ENCODE data around the gene CD2AP. TPM values are rescaled to one million over a fixed set of nuclear protein-coding genes. Genes with fewer than 3 reads are reported as not detected.
"Not testable (repeated sequence)": the region's sequence is repeated elsewhere in the genome, so short reads cannot be mapped to it uniquely, and the experiment has no call there.

The CD2AP gene
- total RNA-seq, 3 donors from 2014 or later: 61.7 to 173 (median 104) TPM

DNA sequence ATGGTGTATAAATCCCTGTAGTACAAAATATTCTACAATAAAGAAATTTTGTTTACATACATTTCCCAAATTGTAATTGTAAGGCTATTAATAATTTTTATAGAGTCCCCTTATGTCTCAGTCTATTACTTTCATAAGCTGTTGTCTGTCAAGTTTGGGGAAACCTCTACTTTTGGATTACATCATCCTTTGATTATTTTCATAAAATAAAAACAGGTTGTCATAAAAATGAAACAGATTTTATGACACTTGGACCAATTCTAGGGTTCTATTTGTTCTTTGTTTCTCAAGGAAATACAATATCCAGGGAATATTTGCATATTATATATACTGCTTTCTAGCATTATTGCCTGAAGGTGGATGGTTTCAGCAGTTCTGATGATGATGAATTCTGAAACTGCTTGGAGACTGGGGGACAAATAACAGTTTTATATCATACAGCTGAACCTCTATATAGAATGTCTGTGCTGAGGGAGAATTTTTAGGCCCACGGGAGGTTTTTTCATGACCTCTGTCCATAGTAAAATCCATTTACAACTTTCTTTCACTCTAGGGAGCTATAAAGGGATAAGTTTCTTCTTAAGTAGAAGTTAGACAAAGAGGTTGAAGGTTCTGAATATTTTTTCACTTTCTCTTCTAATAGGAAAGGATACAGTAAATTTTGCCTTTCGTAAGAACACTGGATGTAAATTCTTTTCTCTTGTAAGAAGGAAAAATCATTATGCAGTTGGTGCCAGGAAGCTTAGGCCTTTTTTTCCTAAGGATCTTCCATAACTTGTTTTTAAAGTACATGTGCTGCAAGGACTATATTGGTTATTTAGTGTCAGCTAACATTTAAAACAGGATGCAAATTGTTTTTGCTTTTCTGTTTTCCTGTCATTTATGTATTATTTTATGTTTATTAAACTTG lies 58.0 kb downstream of the CD2AP start:
- Histone ChIP-seq H3K4me1 (ENCODE audit: low read depth) (peaks cover 12% of the 10 kb centered on the region), H3K36me3 (ENCODE audit: low read depth) (no peaks in the 10 kb centered on the region), H3K9me3 (no peaks in the 10 kb centered on the region), H3K4me3 (no peak overlapping the region)
- intact Hi-C loops (cut with DNase I, micrococcal nuclease): no loop called here
- TF ChIP-seq, protein P1, sequence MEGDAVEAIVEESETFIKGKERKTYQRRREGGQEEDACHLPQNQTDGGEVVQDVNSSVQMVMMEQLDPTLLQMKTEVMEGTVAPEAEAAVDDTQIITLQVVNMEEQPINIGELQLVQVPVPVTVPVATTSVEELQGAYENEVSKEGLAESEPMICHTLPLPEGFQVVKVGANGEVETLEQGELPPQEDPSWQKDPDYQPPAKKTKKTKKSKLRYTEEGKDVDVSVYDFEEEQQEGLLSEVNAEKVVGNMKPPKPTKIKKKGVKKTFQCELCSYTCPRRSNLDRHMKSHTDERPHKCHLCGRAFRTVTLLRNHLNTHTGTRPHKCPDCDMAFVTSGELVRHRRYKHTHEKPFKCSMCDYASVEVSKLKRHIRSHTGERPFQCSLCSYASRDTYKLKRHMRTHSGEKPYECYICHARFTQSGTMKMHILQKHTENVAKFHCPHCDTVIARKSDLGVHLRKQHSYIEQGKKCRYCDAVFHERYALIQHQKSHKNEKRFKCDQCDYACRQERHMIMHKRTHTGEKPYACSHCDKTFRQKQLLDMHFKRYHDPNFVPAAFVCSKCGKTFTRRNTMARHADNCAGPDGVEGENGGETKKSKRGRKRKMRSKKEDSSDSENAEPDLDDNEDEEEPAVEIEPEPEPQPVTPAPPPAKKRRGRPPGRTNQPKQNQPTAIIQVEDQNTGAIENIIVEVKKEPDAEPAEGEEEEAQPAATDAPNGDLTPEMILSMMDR (IDR thresholded peaks at IDR 0.05): no peak
- DNase-seq (no peak), ATAC-seq (peak; percentile 53)

DNA sequence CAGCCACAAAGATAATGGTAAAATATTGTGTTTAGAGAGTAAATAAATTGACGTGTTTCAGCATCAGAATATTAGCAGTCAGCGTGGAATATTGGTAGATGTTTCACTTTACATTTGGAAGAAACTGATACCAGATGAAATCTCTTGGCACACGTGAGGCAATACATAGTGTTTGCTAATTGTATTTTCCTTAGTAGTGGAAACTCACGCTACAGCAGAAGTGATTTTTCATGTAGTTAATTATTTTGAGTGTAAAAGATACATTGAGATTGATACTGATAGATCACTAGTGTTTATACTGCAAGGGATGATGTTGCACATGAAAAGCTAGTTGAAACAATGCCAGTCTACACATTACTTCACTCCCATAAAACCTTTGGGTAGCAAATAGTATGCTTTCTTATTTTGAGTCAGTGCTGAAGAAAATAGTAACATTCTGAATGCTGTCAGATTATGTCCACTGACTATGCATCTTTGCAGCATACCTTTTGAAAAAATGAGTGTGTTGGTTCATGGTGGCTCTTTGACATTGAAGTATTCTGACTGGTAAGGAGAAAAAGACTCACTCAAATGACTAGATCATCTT lies 59.3 kb downstream of the CD2AP start:
- H3K36me3 ChIP-seq (ENCODE audit: low read depth): no peaks in the 10 kb centered on the region
- H3K4me1 ChIP-seq (ENCODE audit: low read depth): peaks cover 12% of the 10 kb centered on the region
- ATAC-seq: no peak
- no peaks in the 10 kb centered on the region for H3K9me3 ChIP-seq
- intact Hi-C loops (cut with DNase I, micrococcal nuclease): no loop called here
- H3K4me3 ChIP-seq: no peak overlapping the region
- TF ChIP-seq, protein P1 (IDR thresholded peaks at IDR 0.05): no peak
- no peak for DNase-seq

DNA sequence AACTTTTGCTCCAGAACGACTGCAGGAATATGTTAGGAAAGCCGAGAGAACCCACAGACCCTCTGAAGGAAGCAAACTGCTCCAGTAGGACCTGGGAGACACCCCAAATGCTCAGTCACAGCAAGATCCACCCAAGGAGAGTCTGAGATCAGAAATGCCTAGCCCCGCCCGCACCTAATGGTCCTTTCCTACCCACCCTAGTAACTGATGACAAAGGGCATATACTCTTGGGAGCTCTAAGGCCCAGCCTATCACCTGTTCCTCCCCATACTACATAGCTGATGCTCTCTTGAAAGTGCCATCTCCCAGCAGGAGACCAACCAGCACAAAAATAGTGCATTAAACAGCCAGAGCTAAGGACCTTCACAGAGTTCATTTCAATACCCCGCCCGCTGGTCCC lies 67.6 kb downstream of the CD2AP start:
- DNase-seq (peak in 2 of 3 donors; percentile 34 to 41), ATAC-seq (peak; percentile 51)
- TF ChIP-seq, protein P1 (IDR thresholded peaks at IDR 0.05): no peak
- H3K4me3 ChIP-seq: no peak overlapping the region
- no peaks in the 10 kb centered on the region for H3K4me1 ChIP-seq (ENCODE audit: low read depth)
- H3K9me3 ChIP-seq: no peaks in the 10 kb centered on the region
- intact Hi-C loops (cut with DNase I, micrococcal nuclease): no loop called here
- no peaks in the 10 kb centered on the region for H3K36me3 ChIP-seq (ENCODE audit: low read depth)

DNA sequence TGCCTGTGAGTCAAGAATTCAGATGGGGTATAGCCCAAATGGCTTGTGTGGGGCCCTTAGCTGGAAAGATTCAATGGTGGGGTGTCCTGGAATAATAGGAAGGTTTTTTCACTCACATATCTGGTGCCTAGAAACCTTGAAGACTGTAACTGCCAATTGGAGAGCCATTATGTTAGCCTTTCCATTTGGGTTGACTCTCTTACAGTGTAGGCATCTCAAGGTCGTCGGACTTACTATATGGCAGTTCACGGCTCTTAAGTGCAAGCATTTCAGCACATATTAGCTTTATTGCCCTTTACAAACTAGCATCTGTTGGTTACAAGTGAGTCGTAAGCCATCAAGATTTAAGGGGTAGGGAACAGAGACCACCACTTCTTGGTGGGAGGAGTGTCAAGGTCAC lies 74.1 kb downstream of the CD2AP start:
- DNase-seq (no peak), ATAC-seq (no peak)
- Histone ChIP-seq H3K36me3 (ENCODE audit: low read depth) (no peaks in the 10 kb centered on the region), H3K4me1 (ENCODE audit: low read depth) (no peaks in the 10 kb centered on the region), H3K9me3 (peaks cover 5% of the 10 kb centered on the region), H3K4me3 (no peak overlapping the region)
- intact Hi-C loops (cut with DNase I, micrococcal nuclease): no loop called here
- TF ChIP-seq, protein P1 (IDR thresholded peaks at IDR 0.05): no peak

DNA sequence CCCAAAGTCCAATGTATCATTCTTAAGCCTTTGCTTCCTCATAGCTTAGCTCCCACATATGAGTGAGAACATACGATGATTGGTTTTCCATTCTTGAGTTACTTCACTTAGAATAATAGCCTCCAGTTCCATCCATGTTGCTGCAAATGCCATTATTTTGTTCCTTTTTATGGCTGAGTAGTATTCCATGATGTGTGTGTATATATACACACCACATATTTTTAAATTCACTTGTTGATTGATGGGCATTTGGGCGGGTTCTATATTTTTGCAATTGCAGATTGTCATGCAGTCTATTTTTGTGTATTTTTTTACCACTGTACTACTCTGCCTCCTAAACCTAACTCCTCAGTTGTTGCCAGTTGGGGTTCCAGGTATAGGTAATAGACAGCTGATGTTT lies 74.7 kb downstream of the CD2AP start:
- no peak for DNase-seq
- TF ChIP-seq, protein P1 (IDR thresholded peaks at IDR 0.05): no peak
- H3K4me3 ChIP-seq: no peak overlapping the region
- no peaks in the 10 kb centered on the region for H3K36me3 ChIP-seq (ENCODE audit: low read depth)
- ATAC-seq: no peak
- peaks cover 5% of the 10 kb centered on the region for H3K9me3 ChIP-seq
- intact Hi-C loops (cut with DNase I, micrococcal nuclease): no loop called here
- no peaks in the 10 kb centered on the region for H3K4me1 ChIP-seq (ENCODE audit: low read depth)

DNA sequence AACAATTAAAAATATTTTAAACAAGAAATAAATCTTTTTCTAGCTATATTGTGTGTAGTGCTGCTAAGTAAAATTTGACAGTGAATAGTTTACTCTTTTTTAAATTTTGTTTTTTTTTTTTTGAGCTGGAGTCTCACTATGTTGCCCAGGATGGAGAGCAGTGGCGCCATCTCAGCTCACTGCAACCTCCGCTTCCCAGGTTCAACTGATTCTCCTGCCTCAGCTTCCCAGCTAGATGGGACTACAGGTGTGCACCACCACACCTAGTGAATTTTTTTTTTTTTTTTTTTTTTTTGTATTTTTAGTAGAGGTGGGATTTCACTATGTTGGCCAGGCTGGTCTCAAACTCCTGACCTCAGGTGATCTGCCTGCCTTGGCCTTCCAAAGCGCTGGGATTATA lies 75.7 kb downstream of the CD2AP start:
- DNase-seq; H3K4me1 ChIP-seq (ENCODE audit: low read depth); H3K9me3 ChIP-seq; H3K4me3 ChIP-seq; intact Hi-C loops (cut with DNase I, micrococcal nuclease); ATAC-seq; H3K36me3 ChIP-seq (ENCODE audit: low read depth): not testable (repeated sequence)

DNA sequence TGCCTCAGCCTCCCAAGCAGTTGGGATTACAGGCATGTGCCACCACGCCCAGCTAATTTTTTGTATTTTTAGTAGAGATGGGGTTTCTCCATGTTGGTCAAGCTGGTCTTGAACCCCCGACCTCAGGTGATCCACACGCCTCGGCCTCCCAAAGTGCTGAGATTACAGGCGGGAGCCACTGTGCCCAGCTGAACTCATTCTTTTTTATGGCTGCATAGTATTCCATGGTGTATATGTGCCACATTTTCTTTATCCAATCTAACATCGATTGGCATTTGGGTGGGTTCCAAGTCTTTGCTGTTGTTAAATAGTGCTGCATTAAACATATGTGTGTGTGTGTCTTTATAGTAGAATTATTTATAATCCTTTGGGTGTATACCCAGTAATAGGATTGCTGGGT lies 78.9 kb downstream of the CD2AP start:
- intact Hi-C loops (cut with DNase I, micrococcal nuclease); H3K4me3 ChIP-seq; H3K36me3 ChIP-seq (ENCODE audit: low read depth); DNase-seq; H3K9me3 ChIP-seq; H3K4me1 ChIP-seq (ENCODE audit: low read depth); ATAC-seq: not testable (repeated sequence)
